SH-SY5Y (cell line): ENCODE results near the gene MYH9.

Experiments used
- GATA2 ChIP-seq: IDR thresholded peaks from 2 replicates; pipeline ENCODE4 v1.6.1; 2011; ENCODE audit warnings: mild to moderate bottlenecking, low read depth, low read length
- GATA3 ChIP-seq: IDR thresholded peaks from 2 replicates; pipeline ENCODE4 v1.6.1; 2011; ENCODE audit warnings: low read depth, mild to moderate bottlenecking, low read length, moderate library complexity

MYH9 gene

DNA sequence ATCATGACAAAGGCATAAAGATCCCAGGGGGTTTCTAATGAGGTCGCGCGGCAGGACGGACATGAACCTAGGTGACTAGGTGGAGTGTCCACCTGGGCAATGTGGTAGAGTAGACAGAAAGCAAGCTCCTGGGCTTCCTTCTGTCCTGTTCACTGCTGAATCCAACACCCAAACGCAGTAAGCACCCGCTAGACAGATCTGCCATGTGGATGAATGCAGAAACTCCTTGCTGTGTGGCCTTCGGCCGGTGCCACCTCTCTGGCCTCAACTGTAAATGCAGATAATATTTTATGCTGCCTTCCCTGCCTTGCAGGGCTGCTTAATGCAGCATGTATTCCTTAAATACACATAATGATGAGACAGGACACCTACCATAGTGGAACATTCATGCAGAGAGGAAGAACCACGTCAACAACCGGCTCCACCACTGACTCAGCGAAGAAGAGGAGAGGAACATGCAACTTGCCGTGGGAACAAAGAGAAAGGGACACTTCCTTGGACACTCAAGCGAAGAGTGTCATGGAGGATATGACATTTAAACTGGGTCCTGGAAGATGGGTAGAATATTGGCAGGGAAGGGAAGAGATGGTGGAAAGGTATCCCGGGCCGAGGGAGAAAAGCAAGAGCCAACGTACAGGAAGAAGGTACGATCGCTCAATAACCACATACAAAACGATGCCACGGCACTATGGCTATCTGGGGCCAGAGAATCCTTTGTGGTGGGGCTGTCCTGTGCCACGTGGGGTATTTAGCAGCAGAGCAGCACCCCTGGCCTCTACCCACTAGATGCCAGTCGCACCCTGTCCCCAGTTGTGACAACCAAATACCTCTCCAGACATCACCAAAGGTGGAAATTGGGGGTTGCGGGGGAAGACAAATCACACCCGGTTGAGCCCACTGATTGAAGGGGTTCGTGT is 30.8 kb downstream of the MYH9 start:
- TF ChIP-seq GATA3 (no peak), GATA2 (no peak)

DNA sequence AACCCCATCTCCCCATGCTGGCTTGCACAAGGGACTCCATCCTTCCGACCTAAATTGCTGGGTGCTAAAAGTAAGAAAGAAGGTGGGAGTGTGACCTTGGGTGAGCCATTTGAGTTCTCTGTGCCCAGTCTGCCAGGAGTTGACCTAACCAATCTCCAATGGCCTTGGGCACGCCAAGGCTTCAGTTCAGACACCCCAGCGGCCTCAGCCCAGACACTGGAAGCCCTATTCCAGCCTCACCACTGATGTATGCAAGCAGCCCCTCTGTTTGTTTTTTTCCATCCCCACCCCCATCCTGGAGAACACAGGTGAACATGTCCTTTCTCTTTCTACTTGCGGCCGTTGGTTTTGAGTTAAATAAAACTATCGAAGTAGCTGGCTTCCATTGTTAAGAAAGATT is 31.9 kb downstream of the MYH9 start:
- TF ChIP-seq GATA3 (no peak), GATA2 (no peak)

- TF ChIP-seq GATA2 (no peak), GATA3 (no peak)
These were observed 32.4 kb downstream of the MYH9 start for GRCh38 chr22:36355362-36355761.

GRCh38 chr22:36352803-36353507 is 34.8 kb downstream of the MYH9 start:
- TF ChIP-seq GATA3 (no peak), GATA2 (no peak)

- TF ChIP-seq GATA2 (no peak), GATA3 (no peak)
These were observed 35.6 kb downstream of the MYH9 start for GRCh38 chr22:36351921-36352802.

GRCh38 chr22:36350751-36351594 is 36.8 kb downstream of the MYH9 start:
- TF ChIP-seq GATA2: no peak
- no peak for TF ChIP-seq GATA3

- TF ChIP-seq GATA2 (no peak), GATA3 (no peak)
These were observed 38.0 kb downstream of the MYH9 start for GRCh38 chr22:36349726-36350125.

DNA sequence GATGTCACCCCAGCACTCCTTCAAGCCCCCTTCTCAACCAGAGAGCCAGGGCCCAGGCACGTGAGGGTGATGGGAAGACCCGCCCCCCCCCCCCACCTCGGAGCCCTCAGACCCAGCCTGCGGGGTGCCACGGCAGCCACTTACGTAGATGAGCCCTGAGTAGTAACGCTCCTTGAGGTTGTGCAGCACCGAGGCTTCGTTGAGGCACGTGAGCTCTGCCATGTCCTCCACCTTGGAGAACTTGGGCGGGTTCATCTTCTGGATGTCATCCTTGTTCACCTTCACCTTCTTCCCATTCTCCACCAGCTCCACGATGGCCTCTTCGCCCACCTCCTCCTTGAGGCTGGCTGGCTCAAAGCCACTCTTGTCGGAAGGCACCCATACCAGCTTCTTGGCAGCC is 39.0 kb downstream of the MYH9 start:
- TF ChIP-seq GATA2 (no peak), GATA3 (no peak)

DNA sequence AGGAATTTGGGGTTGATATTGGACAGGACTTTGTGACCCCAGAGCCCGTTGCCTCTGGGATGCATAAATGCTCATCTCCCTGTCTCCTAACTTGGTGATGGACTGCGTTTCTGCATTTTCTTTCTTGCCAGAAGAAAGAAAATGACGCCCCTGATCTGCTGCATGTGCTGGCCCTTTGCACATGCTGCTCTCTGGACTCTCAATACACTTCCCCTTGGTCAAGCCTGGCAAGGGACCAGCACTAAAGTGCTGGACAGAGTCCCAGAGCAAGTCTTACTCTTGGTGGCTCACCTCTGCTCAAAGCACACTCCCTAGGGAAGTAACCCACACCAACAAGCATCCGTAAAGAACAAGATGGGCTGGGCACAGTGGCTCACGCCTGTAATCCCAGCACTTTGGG is 40.7 kb downstream of the MYH9 start:
- no peak for TF ChIP-seq GATA2
- TF ChIP-seq GATA3: no peak

DNA sequence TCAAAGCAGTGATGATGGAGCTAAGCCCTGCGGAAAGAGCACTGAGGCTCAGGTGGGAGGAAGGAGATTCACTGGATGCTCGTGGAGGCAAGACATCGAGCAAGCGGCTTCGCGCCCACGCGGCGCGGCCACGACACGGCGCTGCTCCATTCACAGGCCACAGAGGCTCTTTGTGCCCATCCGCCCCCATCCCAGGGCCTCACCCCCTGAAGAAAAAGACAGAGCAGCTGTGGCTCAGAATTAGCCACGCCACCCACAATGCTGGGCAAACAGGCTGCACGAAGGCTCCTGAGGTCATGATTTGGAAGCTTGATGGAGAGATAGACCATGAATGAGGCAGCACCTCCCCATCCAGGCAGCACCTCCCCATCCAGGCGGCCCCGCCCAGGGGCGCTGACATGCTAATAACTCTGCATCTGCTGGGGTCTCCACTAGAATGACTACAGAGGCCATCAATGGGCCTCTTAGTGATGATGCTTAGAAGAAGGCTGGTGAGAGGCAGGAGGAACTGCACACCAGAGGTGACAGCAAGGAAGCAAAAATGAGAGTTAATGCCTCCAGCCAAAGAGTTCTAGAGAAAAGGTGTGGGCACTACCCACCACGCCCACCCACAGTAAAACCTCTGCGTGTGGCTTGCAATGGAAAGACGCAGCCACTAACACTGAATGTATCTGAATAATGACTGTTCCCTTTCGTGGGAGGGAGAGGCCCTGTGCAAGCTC is 43.5 kb downstream of the MYH9 start:
- TF ChIP-seq GATA2 (no peak), GATA3 (no peak)

- TF ChIP-seq GATA2 (no peak), GATA3 (no peak)
These were observed 44.1 kb downstream of the MYH9 start for GRCh38 chr22:36343720-36344105.

DNA sequence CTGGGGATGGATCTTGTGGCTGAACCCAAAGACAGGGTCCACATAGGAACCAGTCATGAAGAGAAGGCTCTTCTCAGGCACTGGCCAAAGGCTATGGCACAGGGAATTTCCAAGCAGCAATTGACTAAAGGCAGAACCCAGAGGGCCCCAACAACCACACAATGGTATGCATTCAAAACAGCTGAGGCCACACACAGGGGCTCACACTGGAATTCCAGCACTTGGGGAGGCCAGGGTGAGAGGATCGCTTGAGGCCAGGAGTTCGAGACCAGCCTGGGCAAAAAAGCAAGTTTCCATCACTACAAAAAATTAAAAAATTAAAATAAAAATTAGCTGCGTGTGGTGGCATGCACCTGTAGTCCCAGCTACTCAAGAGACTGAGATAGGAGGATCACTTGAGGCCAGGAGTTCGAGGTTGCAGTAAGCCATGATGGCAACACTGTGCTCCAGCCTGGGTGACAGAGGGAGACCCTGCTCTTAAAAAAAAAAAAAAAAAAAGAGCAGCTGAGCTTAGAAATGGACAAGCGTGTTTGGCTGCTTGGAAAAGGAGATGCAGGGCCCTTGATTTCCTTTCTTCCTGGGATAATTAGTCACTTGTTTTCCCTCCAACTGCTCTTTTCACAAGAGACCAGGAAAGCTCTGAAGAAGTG is 44.6 kb downstream of the MYH9 start:
- no peak for TF ChIP-seq GATA3
